Right lobe of liver (tissue), 6 donors: Measurements from ENCODE around the gene NDUFC1. TPM values are rescaled to one million over a fixed set of nuclear protein-coding genes. Genes with fewer than 3 reads are reported as not detected.

Experiments used
- ATAC-seq, 4 donors: fragments of 200-7000 bp; cut with Tn5 transposase; one replicate each; pipeline ENCODE4 v1.9.1; 2020; ENCODE audit warnings: mild to moderate bottlenecking in 4 of 4, moderate library complexity in 4 of 4
- DNase-seq, 3 donors: peaks; one replicate each; pipeline ENCODE4 v3.0.0-alpha.2; 2020
- H3K27ac ChIP-seq, 3 donors: fragments of 200-600 bp; one replicate each; pipeline ENCODE4 v1.8.0; 2022
- H3K27me3 ChIP-seq, 2 donors: fragments of 200-600 bp; one replicate each; pipeline ENCODE4 v1.8.0; 2022
- H3K36me3 ChIP-seq, 4 donors: fragments of 200-600 bp; sonication (generic) in 1 of 4; one replicate each; pipeline versions ENCODE4 v1.5.1 to v1.8.0; 2017 to 2022; ENCODE audit warnings: control low read depth in 1 of 4
- H3K4me1 ChIP-seq, 4 donors: fragments of 200-600 bp; sonication (generic) in 1 of 4; one replicate each; pipeline versions ENCODE4 v1.5.1 to v1.8.0; 2017 to 2022; ENCODE audit warnings: control low read depth in 1 of 4
- H3K4me3 ChIP-seq, 3 donors: fragments of 200-600 bp; one replicate each; pipeline ENCODE4 v1.8.0; 2022
- H3K9me3 ChIP-seq, 4 donors: fragments of 200-600 bp; sonication (generic) in 1 of 4; one replicate each; pipeline versions ENCODE4 v1.5.1 to v1.8.0; 2017 to 2022; ENCODE audit warnings: control low read depth in 1 of 4
- CTCF ChIP-seq, 4 donors: fragments of 200-600 bp in 3 of 4; fragments of 450-650 bp in 1 of 4; IDR thresholded peaks; one replicate each; pipeline versions ENCODE4 v1.5.1 to v1.8.0; 2016 to 2022; ENCODE audit warnings: antibody characterized with exemption in 4 of 4, mild to moderate bottlenecking in 2 of 4
- POLR2A ChIP-seq: fragments of 450-650 bp; IDR thresholded peaks from one replicate; pipeline ENCODE4 v1.6.1; 2017; ENCODE audit warnings: antibody characterized with exemption, mild to moderate bottlenecking
- WGBS: methylation state at CpG from one replicate; pipeline ENCODE4 v1.1.6; 2018; ENCODE audit warnings: low coverage, low lambda C conversion rate; ENCODE audit not compliant: insufficient coverage; ENCODE audit errors: missing lambda C conversion rate; 5-methylcytosine and 5-hydroxymethylcytosine counted together
- intact Hi-C, 2 donors: fragments of 100-400 bp; cut with DNase I; formaldehyde crosslinking; loops; one replicate each; pipeline versions ENCODE4 v1.11.2 to v1.14.1; 2022
- total RNA-seq, 6 experiments: library from RNA; depleted of rRNA in 2 of 6; stranded (reverse); fragments of >200 nt in 2 of 6; fragmentation: NEBNext Ultra II Directional in 3 of 6; extraction: Animal tissue kit (Norgen Biotek cat#: 25700) in 3 of 6; gene quantifications; one replicate each; pipeline versions ENCODE4 v1.1.0 to v1.2.4, GENCODE V29; 2016 to 2023
- donor health status: DM: no; HTN: yes; CAD: no.
- donor health status: DM: no; HTN: no; CAD: no.
- donor health status: DM: no; HTN: no; CAD: no.
- donor health status: DM: no; HTN: yes; CAD: no.
- donor health status: DM: no; HTN: yes; CAD: no.

Gene NDUFC1
- total RNA-seq, 6 experiments from 2014 or later = 24.7 to 41.0 (median 32.1) TPM

GRCh38 chr4:139279760-139280620, 22.3 kb downstream of the NDUFC1 start, which contains the start of gene MGARP:
Gene MGARP, minus strand, starts transcription at chr4:139280225. Its CDS starts 67 bp downstream, at chr4:139280158.
- Histone ChIP-seq H3K9me3 (no peaks in the 10 kb centered on the region), H3K36me3 (no peaks in the 10 kb centered on the region), H3K27ac (no peak within 1 kb of the TSS), H3K27me3 (peaks cover 0 to 10% of the 10 kb centered on the region in 2 donors), H3K4me3 (peak within 1 kb of the TSS; percentile 21 to 34 (median 27)), H3K4me1 (peaks cover 0 to 14% (median 0%) of the 10 kb centered on the region in 4 donors)
- TF ChIP-seq CTCF (IDR thresholded peaks at IDR 0.05) = no peak
- TF ChIP-seq POLR2A = no peak
- DNase-seq (peak in 1 of 3 donors; percentile 25), ATAC-seq (peak; percentile 62 to 72 (median 64))
- intact Hi-C loops = no loop called here
- 47% methylated on average over 7 of the region's 51 CpGs for WGBS

DNA sequence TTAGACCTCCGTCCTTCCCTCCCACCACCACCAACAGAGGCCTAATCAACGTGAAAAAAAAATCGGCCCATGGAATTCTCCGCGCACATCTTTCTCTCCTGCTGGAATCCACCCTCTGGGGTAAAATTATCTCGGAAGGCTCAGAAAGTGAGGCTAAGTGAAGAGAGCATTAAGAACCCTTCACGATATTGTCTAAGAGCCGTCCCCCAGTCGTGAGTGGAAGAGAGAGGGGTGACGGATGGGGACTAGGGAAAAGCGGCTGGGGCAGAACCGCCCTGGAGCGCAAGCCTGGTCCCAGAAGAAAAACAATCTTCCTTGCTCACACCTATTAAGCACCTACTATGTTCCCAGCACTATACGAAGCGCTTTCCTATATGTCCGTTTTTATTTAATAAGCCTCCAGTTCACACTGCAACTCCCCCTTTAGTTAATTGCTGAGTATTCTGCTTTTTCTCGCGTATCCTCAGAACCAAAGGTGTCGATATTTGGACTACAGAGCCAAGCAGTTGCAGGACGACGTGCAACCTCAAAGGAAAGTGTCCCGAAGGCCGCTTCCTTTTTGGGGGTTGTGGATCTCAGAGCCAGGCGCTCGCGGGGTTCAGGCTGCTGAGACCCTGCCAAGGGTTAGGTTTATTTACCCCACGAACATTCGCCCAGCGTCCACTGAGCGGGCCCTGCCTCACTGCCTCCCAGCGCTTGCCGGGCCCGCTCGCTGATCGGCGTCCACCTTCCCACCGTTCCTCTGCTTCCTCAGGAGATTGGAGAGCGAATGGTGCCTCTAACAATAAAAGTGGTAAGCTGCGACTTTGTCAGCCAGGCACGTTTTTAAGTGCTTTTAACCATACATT, 23.1 kb downstream of the NDUFC1 start:
- DNase-seq = peak in 1 of 3 donors; percentile 30

GRCh38 chr4:139278485-139278884, 23.8 kb downstream of the NDUFC1 start:
- ATAC-seq = no peak
- WGBS = 59% methylated on average over 16 of the region's 16 CpGs
- no peaks in the 10 kb centered on the region for H3K36me3 ChIP-seq

More for the DNA sequence above, 23.1 kb downstream of the NDUFC1 start:
- H3K27ac ChIP-seq = no peak overlapping the region
- TF ChIP-seq CTCF (IDR thresholded peaks at IDR 0.05) (no peak), POLR2A (no peak)
- WGBS = 29% methylated on average over 24 of the region's 40 CpGs
- peaks cover 0 to 14% (median 0%) of the 10 kb centered on the region in 4 donors for H3K4me1 ChIP-seq
- H3K4me3 ChIP-seq = peak overlapping the region in 2 of 3 donors; percentile 27 to 34
- intact Hi-C loops = no loop called here
- no peaks in the 10 kb centered on the region for H3K36me3 ChIP-seq
- peaks cover 0 to 10% of the 10 kb centered on the region in 2 donors for H3K27me3 ChIP-seq
- peak; percentile 49 to 65 (median 59) for ATAC-seq
- no peaks in the 10 kb centered on the region for H3K9me3 ChIP-seq

More at GRCh38 chr4:139278485-139278884, 23.8 kb downstream of the NDUFC1 start:
- TF ChIP-seq POLR2A = no peak
- no peak for TF ChIP-seq CTCF (IDR thresholded peaks at IDR 0.05)
- peaks cover 0 to 14% (median 0%) of the 10 kb centered on the region in 4 donors for H3K4me1 ChIP-seq
- intact Hi-C loops = no loop called here
- peaks cover 0 to 10% of the 10 kb centered on the region in 2 donors for H3K27me3 ChIP-seq
- H3K9me3 ChIP-seq = no peaks in the 10 kb centered on the region
- DNase-seq = no peak
- H3K4me3 ChIP-seq = no peak overlapping the region
- no peak overlapping the region for H3K27ac ChIP-seq
